TTC549 (cell line): Measurements from ENCODE around the gene FAM120A.

Experiments
- FAIRE-seq: peaks from 2 replicates; lab custom pipeline; 2012; peaks lifted over from hg19 to GRCh38; lab: Jason Lieb, UNC

The FAM120A gene

DNA sequence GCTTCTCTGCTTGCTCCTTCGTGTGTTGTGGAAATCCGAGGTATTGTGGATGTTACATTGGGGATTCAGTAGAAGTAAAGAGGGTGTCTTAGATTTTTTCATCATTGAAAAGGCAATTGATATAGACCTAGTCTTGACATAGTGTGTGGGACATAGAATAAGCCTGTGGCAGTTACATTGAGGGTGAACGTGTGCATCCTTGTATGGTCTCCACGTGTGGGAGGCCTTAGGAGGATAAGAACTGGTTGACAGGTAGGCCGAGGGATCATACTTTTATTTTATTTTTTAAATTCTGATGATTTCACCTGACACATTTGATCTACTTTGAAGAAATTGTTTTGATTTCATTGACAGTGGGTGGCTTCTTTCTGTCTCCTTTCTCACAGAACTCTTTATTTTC, 18.9 kb downstream of the FAM120A start:
- no peak for FAIRE-seq

- no peak for FAIRE-seq
Measured at GRCh38 chr9:93471124-93471523, 19.6 kb downstream of the FAM120A start.

DNA sequence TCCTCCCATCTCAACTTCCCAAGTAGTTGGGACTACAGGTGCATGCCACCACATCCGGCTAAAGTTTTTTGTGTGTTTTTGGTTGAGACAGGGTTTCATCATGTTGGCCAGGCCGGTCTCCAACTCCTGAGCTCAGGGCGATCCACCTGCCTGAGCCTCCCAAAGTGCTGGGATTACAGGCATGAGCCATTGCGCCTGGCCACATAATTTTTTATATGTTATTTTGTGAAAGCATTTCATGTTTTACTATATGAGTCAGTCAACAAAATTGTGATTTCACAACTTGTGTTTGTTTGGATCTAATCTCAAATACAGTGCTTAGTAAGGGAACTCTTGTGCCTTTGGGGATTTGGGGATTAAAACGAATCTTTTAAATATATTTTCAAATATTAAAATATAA, 21.9 kb downstream of the FAM120A start:
- no peak for FAIRE-seq

GRCh38 chr9:93475108-93475507, 23.6 kb downstream of the FAM120A start:
- no peak for FAIRE-seq

GRCh38 chr9:93475856-93476255, 24.4 kb downstream of the FAM120A start:
- FAIRE-seq = no peak

GRCh38 chr9:93476924-93477323, 25.4 kb downstream of the FAM120A start:
- no peak for FAIRE-seq

DNA sequence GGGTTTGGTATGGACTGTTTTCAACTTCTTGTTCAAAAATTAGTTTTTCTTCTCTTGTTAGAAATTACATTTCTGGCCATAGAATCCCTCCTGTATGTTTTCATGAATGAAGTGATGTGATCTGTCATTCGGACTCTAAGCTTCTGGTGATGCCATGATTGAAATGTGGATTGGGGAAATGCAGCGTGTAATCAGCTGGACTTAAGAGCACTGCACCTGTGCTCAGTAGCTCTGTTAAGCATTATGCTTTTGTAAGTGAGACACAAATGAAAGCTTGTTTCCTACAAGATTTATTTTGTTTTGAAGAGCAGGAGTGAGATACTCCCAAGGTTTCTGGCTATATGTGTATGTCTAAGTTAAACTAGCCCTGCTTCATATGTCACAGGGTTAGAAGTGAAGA, 25.9 kb downstream of the FAM120A start:
- FAIRE-seq = no peak

- no peak for FAIRE-seq
Measured at GRCh38 chr9:93479726-93480125, 28.2 kb downstream of the FAM120A start.

DNA sequence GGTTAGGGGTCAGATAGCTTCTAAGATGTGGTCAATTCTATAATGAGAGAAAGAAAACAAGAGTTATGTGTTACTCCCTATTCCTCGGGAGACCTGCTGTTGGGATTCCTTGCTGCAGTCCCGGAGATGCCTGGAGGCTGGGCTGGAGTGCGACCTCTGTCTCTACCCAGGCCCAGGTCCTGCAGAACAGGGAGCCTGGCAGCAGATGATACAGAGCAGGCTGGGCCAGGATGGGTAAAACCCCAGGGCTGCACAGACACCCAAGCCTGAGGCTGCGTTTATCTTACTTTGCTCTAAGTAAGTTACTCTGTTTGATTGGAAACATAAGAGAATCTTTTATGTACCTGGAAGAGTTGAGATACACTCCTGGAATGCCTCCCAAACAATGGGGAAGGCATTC, 28.8 kb downstream of the FAM120A start:
- no peak for FAIRE-seq

DNA sequence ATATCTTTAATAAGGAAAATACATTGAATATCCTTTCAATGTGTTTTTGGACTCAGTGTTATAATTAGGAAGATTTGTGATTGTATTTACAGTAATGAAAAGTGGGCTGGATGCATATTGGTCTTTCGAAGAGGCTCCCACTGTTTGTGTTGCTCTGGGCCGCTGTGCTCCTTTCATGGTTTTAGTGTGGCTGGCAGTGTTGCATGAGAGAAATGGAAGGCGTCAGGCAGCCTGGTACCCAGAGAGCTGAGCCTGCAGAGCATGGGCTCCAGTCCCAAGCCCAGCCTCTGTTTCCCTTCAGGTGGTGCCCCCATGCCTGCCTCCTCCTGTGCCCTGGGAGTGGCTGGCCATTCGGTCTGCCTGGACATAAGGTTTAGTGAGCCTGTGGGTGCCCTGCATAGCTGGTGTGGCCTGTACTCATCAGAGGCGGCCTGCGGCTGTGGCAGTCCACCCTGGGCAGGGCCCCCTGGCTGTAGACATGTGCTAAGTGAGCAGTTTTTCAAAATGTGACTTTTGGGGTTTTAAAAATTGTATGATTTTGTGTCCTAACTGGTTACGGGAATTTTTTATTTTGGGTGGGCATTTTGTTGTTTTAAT, 29.3 kb downstream of the FAM120A start:
- no peak for FAIRE-seq

DNA sequence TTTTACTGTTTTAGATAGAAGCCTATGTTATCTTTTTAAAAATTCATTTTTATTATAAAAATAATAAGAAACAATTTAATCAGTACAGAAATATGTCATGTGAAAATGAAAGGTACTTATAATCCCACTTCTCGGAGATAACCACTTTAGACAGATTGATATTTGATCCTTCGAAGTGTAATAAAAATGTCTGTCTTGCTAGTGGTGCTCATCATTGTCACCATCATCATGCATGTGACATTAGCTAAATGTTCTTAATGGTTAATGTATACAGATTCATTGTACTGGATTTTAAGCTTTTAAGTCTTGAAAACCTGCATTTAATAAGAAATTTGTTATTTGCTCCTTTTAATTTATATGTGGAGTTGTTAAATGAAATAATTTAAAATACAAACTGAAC, 32.0 kb downstream of the FAM120A start:
- FAIRE-seq = no peak

GRCh38 chr9:93486268-93486667, 34.8 kb downstream of the FAM120A start:
- FAIRE-seq = no peak

- FAIRE-seq = no peak
Measured at GRCh38 chr9:93488244-93488643, 36.8 kb downstream of the FAM120A start.

- no peak for FAIRE-seq
Measured at GRCh38 chr9:93491593-93492232, 40.2 kb downstream of the FAM120A start.

DNA sequence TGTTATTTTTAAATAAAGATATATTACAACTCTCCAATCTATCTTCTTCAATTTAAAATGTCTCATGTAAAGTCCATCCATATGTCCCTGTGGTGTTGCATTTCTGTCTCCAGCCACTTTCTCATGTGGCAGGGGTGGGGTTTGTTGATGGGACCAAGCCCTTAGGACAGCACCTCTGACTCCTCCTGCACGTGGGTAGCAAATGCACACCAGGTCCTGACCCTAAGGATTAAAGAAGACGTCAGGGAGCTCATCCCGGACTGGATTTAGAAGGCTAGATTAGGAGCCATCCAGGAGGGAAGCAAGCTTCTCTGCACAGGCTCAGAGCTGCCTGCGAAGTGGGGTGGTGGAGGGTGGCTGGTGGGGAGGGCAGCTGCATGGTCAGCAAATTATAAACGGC, 40.8 kb downstream of the FAM120A start:
- no peak for FAIRE-seq

DNA sequence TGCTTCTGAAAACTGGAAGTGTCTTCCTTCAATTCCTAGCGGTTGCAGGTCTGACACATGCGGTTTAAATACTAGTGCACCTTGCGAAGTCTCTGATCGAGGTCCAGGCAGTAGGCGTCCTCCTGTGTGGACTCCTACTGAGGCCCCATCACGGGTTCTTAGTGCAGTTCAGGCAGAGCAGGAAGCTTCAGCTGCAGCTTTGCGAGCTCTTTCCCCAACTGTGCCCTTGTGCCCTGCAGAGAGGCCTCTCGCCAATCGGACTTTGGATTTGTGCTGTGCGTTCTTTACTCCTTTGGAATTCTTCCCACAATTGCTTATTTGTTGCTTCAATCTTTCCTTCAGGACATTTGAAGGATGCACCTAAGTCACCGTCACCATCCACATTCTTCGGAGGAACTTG, 42.5 kb downstream of the FAM120A start:
- no peak for FAIRE-seq

- FAIRE-seq = no peak
Measured at GRCh38 chr9:93496285-93496684, 44.8 kb downstream of the FAM120A start.

DNA sequence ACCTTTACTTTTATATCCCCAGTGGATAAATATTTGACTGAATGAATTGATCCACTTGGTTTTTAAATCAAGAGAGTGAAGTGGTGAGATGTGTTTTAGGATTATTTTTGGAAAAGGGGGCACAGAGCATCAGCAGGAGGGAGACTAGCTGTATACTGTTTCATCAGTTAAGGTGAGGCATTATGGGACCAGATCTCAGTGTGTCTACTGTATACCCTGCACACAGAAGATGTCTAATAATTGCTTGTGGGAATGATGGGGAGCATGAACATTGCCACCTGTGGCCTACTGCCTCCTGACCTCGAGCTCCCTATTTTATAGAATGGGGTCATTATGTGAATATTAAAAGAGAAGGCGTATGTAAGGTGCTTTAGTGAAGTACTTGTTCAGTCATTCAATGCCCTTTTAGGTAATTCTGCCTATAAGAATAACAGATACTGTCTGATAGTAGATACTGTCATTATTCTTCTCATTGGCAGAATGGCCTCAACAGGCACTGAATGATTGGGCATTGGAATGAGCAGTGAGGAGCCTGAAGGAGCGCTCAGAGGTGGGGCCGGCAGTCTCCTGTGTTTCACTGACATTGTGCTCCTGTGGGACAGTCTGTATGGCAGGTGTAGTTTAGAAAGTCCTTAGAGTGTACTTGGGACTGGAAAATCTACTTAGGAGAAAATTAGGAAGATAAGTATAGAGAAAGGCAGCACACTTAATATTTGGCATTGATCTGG, 49.2 kb downstream of the FAM120A start:
- no peak for FAIRE-seq

GRCh38 chr9:93501406-93501805, 49.9 kb downstream of the FAM120A start:
- no peak for FAIRE-seq

DNA sequence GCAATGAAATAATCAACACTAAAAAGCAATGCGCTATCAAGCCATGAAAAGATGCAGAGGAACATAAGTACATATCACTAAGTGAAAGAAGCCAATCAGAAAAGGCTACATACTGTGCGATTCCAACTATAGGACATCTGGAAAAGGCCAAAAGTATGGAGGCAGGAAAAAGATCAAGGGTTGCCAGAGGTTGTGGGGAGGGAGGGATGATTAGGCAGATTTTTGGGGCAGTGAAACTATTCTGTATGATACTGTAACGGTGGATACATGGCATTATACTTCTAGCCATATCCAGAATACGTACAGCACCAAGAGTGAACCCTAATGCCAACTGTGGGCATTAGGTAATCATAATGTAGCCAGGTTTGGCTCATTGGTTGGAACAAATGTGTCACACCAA, 51.9 kb downstream of the FAM120A start:
- FAIRE-seq = no peak

- FAIRE-seq = no peak
Measured at GRCh38 chr9:93505541-93506132, 54.2 kb downstream of the FAM120A start.

- FAIRE-seq = no peak
Measured at GRCh38 chr9:93507768-93508167, 56.3 kb downstream of the FAM120A start.

GRCh38 chr9:93508207-93508606, 56.7 kb downstream of the FAM120A start:
- no peak for FAIRE-seq
